ENCODE results near the gene DNAH14. TPM values are rescaled to one million over a fixed set of nuclear protein-coding genes. Genes with fewer than 3 reads are reported as not detected.

DNAH14 gene
- total RNA-seq, 1 experiment from 2014 or later, result 39.7 TPM

GRCh38 chr1:224998185-224998584, 68.7 kb downstream of the DNAH14 start:
- Histone ChIP-seq H4K5ac (ENCODE audit: insufficient read length, low read depth, low read length) (no peak overlapping the region), H4K91ac (ENCODE audit: insufficient read length, low read depth, low read length) (no peak overlapping the region), H3K4ac (ENCODE audit: low read depth, low read length) (no peak overlapping the region), H3T11ph (ENCODE audit: low read length) (no peak overlapping the region), H3K79me2 (ENCODE audit: insufficient read depth, low read length) (no peaks in the 10 kb centered on the region), H3K4me1 (ENCODE audit: insufficient read depth, low read length) (no peaks in the 10 kb centered on the region), H2BK12ac (ENCODE audit: insufficient read length, low read depth, low read length) (no peak overlapping the region), H4K8ac (replicated peaks; ENCODE audit: insufficient read length, low read depth, low read length) (no peak overlapping the region), H4K20me1 (ENCODE audit: control insufficient read depth, insufficient read depth, insufficient read length) (no peaks in the 10 kb centered on the region), H2BK5ac (ENCODE audit: insufficient read length, low read length) (no peak overlapping the region), H3K79me1 (ENCODE audit: insufficient read depth, low read depth, low read length, poor library complexity, severe bottlenecking) (no peaks in the 10 kb centered on the region), H3K9ac (ENCODE audit: extremely low read depth, insufficient read length, low read length) (no peak overlapping the region), H3K23me2 (ENCODE audit: insufficient read length, low read depth, low read length, poor library complexity, severe bottlenecking) (no peaks in the 10 kb centered on the region), H3K27me3 (ENCODE audit: insufficient read depth, low read length) (no peaks in the 10 kb centered on the region), H2AK5ac (ENCODE audit: insufficient read length, low read length) (no peak overlapping the region), H2AFZ (ENCODE audit: low read length) (no peak overlapping the region), H2BK120ac (ENCODE audit: low read depth, low read length, poor library complexity, severe bottlenecking) (no peak overlapping the region), H3K27ac (ENCODE audit: insufficient read length, low read depth, low read length) (no peak overlapping the region), H2BK15ac (ENCODE audit: low read depth, low read length) (no peak overlapping the region), H3K18ac (ENCODE audit: insufficient read length, low read depth, low read length) (no peak overlapping the region), H2BK20ac (ENCODE audit: low read depth, low read length, poor library complexity, severe bottlenecking) (no peak overlapping the region), H3K14ac (ENCODE audit: insufficient read depth, low read length) (no peak overlapping the region), H3K9me3 (ENCODE audit: control insufficient read depth, low read depth, low read length) (no peaks in the 10 kb centered on the region), H3K23ac (ENCODE audit: insufficient read length, low read depth, low read length) (no peak overlapping the region), H3K4me2 (ENCODE audit: insufficient read depth, insufficient read length, low read length) (no peak overlapping the region), H3K56ac (ENCODE audit: insufficient read length, low read depth, low read length) (no peak overlapping the region)
- H3K36me3 Mint-ChIP-seq (ENCODE audit: insufficient read depth in 1 of 3, low read depth in 3 of 3), result peaks cover 5 to 9% (median 7%) of the 10 kb centered on the region in 3 experiments; a peak in 6 of 7 replicates
- H3K27me3 Mint-ChIP-seq (ENCODE audit: low read depth), result no peaks in the 10 kb centered on the region
- H3K4me1 Mint-ChIP-seq, result no peaks in the 10 kb centered on the region
- H3K4me3 Mint-ChIP-seq, result no peak overlapping the region
- H3K9me3 Mint-ChIP-seq, result peaks cover 0 to 8% of the 10 kb centered on the region in 2 experiments; a peak in 4 of 5 replicates
- TF ChIP-seq CTCF (conservative IDR thresholded peaks at IDR 0.05), result no peak
- no CpG with 5 or more reads among the region's 2 CpGs for WGBS (ENCODE audit: extremely low coverage, insufficient read length, low lambda C conversion rate)
- H3K27ac Mint-ChIP-seq, result no peak overlapping the region
- DNase-seq, result no peak
